Amniotic epithelial cell (primary cell): ENCODE results near the gene GPR162.
"Not testable (repeated sequence)": the region's sequence is repeated elsewhere in the genome, so short reads cannot be mapped to it uniquely, and the experiment has no call there.

Experiments used
- DNase-seq: peaks from one replicate; pipeline ENCODE4 v3.0.0-alpha.2; 2010; ENCODE audit warnings: low read depth

The GPR162 gene

GRCh38 chr12:6858799-6859198, 37.2 kb downstream of the GPR162 start:
- DNase-seq, result no peak

GRCh38 chr12:6860116-6860515, 38.5 kb downstream of the GPR162 start:
- DNase-seq, result no peak

GRCh38 chr12:6860942-6861341, 39.3 kb downstream of the GPR162 start:
- DNase-seq, result no peak

GRCh38 chr12:6861391-6861790, 39.8 kb downstream of the GPR162 start:
- DNase-seq, result no peak

- no peak for DNase-seq
Observed at GRCh38 chr12:6863033-6863432, 41.4 kb downstream of the GPR162 start.

GRCh38 chr12:6863586-6864321, 42.1 kb downstream of the GPR162 start:
- DNase-seq, result no peak

- DNase-seq, result not testable (repeated sequence)
Observed at GRCh38 chr12:6865307-6865706, 43.7 kb downstream of the GPR162 start.

- no peak for DNase-seq
Observed at GRCh38 chr12:6866163-6866919, 44.7 kb downstream of the GPR162 start.

GRCh38 chr12:6866920-6867412, 45.3 kb downstream of the GPR162 start:
- DNase-seq, result no peak

GRCh38 chr12:6867413-6868210, 46.0 kb downstream of the GPR162 start, which contains the start of gene TPI1:
Gene TPI1 (plus strand): TSS chr12:6867531. CDS start chr12:6867567, 36 bp downstream.
- DNase-seq, result peak; percentile 68

- peak; percentile 21 for DNase-seq
Observed at GRCh38 chr12:6868211-6869048, 46.8 kb downstream of the GPR162 start.

- peak; percentile 84 for DNase-seq
Observed at GRCh38 chr12:6869049-6870021, 47.7 kb downstream of the GPR162 start.

GRCh38 chr12:6870304-6870703, 48.7 kb downstream of the GPR162 start:
- not testable (repeated sequence) for DNase-seq

GRCh38 chr12:6871052-6871957, 49.7 kb downstream of the GPR162 start:
- no peak for DNase-seq

- DNase-seq, result peak; percentile 49
Observed at GRCh38 chr12:6872073-6873048, 50.7 kb downstream of the GPR162 start.

- DNase-seq, result peak; percentile 92
Observed at GRCh38 chr12:6873094-6874014, 51.7 kb downstream of the GPR162 start, which contains the start of gene SPSB2. Gene SPSB2 (minus strand): TSS chr12:6873303. CDS start chr12:6872901, 402 bp downstream.

GRCh38 chr12:6874015-6874368, 52.4 kb downstream of the GPR162 start:
- not testable (repeated sequence) for DNase-seq
